CD4-positive, alpha-beta T cell treated with Interleukin-4 for 4 hours (primary cell): ENCODE measurements around the gene TASOR2.

Experiments used
- DNase-seq: peaks from one replicate; pipeline ENCODE4 v3.0.0-alpha.2; 2020

TASOR2 gene, protein sequence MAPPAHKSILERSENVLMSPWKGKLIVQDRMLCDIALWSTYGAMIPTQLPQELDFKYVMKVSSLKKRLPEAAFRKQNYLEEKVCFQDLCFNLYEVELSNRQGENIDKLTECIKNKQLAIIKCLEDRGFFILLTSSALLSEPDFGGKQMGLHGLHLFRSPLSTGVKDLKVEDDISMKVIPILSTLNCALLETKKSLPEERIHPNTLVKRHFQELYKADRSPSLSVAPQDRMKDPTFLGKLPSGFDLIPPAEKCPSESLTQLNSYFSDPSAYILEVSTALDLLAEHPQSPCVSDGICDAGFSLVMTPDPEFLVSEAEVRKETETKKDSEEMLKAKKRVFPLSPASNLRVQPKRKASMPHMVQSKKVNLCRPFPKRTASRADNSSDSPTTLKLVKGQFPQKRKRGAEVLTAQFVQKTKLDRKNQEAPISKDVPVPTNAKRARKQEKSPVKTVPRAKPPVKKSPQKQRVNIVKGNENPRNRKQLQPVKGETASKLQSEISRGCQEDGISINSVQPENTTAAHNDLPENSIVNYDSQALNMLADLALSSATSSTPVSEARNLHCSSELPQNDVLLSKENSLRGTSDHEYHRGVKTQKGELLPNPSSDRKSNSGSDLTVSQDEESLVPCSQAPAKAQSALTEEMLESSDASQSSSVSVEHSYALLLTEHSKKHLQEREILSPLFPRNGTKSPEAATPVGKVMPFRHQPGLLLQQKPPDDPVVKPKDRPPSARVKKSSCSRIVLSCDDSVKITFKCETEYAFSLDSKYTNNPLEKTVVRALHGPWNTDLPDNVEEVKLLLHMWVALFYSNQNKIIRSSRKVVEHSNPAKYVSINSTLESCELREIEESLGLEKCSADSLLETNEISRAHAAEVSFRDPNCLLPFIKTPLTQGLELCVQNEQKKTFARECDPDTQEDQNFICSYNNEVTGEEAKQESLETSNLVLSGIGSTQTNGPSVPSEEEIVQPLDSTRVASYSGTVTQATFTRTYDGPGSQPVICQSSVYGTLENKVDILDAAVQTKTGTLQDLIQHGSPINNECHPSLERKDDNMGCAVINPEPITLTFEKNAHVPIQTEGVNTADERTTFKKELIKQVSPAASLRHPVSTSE (N-terminal part only)

DNA sequence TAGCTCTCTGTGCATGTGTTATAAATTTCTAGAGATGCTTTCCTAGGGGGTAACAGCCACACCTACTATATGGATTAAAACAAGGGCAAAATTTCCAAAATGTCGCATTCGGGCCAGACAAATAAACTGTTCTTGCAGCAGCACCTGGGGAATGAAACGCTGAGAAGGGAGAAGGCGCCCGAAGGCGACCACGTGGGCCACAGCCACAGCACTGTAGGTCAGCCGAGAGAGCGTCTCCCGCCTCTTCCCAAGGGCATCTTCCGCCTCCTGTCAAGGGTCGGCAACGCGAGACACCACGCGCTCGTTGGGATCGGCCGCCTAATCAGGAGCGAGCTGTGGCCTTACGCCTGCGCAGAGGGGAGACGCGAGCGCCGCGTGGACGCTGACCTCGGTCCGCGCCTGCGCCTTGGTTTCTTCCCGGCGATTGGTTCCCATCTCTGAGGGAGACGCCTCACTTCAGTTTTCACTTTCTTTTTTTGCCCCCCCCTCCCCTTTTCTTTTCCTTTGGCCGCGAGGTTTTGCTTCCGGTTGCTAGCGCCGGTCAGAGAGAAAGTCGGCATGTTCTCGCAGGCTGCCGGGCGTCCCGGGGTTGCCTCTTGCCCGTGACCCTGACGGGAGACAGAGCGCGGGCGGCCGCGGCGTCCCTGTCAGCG lies at the start of gene TASOR2:
TASOR2 (plus strand) TSS at position 521 of the 653 bp plus-strand sequence. CDS start 35,805 bp downstream, outside the sequence.
- DNase-seq, result peak; percentile 97

DNA sequence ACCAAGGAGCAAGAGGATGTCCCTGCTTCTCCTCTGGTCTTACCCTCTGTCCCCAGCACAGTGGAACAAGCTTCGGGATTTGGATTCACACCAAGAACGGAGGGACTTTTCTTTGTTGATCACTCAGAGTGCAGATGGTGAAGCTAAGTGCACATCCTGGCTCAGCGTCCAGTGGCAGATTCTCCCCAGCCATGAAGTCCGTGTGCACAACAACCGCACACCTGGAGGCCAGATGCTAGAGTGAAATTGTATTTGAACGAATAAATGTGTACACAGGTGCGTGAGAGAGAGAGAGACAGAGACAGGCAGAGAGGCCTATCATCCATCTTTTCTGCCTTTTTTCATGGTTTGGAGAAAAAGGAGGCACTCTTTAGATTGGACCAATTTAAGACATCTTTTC lies 49.7 kb upstream of the TASOR2 start:
- DNase-seq, result no peak

DNA sequence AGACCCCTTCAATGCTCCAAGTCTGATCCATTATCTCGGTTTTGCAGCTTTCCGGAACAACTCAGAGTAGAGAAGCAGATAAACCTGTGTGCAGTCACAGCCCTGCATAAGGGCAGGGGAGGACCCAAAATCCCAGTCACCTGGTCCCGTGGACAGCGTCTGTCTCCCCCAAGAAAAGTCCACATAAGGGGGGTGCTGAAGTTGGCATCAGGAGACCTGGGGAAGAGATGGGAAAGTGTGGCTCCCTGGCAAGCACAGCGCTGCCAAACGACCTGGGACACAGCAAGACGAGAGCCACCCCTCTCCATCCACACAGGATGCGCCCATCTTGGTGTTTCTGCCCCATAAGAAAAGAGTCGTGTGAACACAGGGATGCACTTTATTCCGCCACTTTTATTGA lies 46.1 kb upstream of the TASOR2 start:
- no peak for DNase-seq

DNA sequence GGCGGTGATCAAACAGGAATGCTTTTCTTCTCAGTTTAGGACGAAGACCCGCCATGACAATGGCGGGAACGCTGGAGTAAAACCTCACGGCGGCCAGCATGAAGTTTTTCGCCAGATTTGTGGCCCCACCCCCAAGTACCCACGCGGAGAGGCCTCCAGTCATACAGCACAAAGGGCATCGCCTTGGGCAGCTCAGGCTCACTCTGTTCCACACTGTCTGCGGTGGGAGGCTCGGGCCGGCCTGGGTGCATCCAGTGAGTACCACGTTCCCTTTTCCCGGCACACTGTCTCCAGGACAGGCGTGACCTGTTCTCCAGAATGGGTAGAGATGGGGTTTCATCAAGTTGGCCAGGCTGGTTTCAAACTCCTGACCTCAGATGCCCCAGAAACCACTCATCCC lies 45.6 kb upstream of the TASOR2 start:
- DNase-seq, result no peak

DNA sequence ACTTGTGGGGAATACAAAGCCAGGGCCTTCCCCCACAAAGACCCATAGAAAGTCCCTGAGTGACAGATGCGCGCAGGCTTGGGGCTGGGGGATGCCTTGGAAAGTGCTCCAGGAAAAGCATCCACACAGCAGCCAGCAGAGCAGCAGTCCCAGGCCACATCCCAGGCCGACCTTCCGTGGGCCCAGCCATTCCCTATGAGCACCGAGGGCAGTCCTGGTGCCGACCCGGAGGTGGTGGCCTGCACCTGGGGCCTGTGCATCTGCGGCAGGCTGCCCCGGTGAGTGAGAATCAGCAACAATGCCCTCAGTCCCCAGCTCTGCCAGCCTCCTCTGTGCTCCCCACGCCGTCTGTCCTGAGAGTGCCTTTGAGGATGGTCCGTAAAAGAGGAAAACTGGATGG lies 44.6 kb upstream of the TASOR2 start:
- no peak for DNase-seq

DNA sequence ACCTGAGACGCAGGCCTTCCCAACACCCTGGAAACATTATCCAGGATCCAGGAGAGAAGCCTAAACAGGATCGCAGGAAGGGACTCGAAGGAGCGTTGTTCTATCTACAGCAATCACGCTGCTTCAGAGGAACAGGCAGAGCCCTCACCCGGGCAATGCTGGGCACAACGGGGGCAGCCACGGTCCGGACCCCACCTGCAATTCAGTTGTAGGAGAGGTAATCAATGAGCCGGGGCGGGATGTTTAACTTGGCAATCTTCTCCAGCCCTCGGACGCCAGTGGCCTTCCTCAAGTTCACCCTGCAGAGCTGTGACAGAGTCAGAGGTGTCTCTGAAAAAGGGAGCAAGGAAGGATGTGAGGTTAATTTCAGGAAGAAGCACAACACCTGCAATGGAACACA lies 44.1 kb upstream of the TASOR2 start:
- DNase-seq, result no peak

DNA sequence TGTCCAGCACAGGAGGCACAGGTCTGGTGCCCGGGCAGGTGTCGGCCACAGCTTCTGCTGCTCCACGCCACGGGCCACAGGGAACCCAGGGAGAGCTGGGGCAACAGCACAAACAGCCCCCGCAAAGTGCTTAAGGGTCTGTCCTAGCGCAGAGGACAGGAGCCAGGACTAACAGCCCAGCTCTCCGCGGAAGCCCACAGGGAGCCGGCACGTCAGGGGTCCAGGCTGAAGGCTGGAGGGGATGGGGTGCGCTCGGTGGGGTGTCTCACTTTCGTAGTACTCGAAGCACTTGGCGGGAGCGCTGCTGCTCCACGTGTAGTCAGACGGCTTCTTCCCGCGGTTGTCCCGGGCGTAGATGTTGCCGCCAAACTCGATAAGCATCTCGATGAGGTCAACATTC lies 43.1 kb upstream of the TASOR2 start:
- DNase-seq, result no peak

DNA sequence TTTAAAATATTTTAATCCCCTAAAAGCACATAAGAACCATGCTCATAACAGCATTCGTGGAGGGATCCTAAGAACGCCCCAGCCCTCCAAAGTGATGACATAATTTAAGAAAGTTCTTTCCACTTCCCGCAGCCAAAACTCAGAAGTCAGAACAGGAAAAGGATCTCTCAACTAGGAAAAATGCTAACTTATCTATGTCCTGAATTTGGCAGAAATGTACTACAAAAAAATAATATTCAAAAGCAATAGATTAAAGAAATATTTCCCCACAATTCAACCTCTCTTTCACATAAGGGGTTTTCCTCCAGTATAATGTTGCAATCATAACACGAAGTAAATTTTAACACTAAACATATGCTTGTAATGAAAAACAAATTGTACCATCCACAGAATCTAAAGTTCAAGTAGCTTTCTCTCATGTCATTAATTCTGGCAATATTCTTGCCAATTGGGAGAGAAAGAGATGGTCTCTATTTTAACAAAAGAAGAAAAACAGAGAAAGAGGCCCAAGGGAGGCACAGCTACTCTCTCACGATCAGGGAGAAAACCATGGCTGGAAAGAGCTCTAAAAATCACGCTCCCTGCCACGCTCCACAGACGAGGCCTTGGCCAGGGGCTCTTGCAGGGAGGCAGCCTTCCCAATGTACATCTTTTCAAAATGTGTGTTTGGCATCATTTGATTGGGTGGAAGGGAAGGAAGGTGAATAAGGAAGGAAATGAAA lies 41.1 kb upstream of the TASOR2 start:
- no peak for DNase-seq

DNA sequence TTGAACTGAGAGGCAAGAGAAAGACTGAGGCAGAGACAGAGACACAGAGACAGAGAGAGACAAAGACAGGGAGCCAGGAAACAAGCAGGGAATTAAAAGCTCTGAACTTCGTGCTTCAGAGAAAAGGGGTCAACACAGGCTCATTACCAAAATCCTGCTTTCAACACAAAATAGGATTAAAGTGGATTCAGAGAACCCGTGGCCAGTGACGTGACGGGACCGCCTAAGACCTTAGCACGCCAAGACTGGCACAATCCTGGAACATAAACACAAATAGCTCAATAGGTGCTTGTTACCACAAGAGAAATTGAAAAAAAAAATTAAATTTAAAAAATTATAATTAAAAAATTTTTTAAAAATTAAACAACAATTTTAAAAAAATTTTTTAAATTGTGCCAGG lies 39.7 kb upstream of the TASOR2 start:
- no peak for DNase-seq

DNA sequence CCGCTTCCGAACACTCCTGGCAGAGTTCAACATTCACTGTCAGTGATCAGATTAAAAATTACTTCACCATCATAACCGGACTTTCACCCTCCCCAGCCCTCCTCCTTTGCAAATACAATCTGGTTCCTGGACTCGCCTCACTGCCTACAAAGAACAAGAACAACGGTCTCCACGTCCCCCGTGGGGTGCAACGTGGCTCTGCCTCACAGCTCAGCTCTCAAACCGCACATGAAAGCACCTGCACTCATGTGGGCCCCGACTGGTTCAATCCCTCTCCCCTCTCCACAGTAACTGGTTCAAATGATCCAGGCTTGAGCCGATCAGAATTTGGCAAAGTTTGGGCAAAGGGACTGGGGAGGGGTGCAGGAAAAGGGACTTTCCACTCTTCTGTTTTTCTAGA lies 39.3 kb upstream of the TASOR2 start:
- DNase-seq, result no peak

DNA sequence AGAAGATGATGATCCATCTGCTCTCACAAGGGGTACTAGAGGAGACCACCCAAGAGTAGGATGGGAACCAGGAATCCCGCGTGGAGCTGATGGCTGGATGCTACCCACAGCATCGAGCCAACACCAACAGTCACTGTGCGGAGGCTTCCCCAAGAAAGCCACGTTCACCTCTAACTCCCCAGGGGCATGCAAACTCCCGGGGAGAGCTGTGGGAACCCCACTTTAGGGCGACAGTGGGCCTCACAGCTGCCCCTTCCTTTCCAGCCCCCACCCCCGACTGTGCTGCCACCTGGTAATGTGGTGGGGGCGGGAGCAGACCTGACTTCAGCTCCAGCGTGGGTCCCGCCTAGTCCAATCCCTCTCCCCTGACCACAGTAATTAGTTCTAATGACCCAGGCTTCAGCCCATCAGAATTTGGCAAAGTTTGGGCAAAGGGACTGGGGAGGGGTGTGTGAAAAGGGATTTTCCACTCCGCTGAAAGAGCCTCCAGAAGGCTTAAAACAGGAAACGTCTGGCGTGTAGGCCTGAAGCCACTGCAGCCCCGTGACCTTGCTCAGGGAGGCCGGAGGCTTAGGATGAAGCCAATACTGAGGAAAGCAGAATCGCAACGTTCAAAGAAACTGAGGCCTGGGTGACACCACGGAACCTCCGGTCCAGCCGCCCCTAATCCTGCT lies 38.6 kb upstream of the TASOR2 start:
- no peak for DNase-seq

DNA sequence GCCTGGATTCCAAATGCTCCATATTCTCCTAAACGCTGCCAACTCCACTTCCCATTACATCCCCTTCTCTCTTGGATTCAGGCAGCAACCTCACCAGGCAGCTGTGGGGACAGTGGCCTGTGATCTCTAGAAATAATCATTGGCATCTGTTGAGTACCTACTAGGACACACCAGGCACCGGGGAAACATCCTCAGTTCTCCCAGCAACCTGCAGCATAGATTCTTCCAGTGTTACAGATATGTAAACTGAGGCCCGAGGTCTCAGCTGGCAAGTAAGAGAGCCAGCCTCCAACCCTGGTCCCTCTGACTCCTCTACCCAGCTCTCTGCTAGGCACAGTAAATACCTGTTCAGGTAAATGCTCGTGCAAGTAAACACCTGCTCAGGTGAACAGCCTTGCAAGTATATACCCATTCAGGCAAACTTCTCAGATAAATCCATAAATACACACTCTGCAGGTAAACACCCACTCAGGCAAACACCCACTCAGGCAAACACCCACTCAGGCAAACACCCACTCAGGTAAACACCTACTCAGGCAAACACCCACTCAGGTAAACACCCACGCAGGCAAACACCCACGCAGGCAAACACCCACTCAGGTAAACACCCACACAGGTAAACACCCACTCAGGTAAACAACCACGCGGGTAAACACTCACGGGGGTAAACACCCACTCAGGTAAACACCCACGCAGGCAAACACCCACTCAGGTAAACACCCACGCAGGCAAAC lies 37.0 kb upstream of the TASOR2 start:
- DNase-seq, result no peak

DNA sequence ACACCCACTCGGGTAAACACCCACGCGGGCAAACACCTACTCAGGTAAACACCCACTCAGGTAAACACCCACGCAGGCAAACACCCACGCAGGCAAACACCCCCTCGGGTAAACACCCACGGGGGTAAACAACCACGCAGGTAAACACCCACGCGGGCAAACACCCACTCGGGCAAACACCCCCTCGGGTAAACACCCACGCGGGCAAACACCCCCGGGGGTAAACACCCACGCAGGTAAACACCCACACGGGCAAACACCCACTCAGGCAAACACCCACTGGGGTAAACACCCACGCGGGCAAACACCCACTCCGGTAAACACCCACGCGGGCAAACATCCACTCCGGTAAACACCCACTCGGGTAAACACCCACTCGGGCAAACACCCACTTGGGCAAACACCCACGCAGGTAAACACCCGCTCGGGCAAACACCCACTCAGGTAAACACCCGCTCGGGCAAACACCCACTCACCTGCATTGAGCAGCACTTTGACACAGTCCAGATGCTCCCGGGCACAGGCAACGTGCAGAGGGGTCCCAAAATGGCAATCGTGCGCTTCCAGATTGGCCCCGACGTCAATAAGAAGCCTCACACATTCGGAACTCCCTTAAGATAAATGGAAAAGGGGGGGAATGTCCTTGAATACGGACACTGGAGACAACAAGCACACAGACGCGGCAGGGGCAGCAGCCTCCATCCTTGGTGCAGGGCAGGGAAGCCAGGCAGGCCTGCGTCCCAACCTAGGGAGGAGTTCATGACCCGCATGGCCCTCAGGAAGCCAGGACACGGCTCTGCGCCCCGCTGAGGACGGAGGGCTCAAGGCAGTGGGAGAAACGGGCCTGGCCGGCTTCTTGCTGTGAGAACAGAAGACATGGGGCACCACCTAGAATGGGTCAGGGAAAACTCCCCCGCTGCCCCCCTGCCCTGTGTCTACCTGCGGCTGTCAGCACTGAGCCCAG lies 35.9 kb upstream of the TASOR2 start:
- DNase-seq, result no peak

DNA sequence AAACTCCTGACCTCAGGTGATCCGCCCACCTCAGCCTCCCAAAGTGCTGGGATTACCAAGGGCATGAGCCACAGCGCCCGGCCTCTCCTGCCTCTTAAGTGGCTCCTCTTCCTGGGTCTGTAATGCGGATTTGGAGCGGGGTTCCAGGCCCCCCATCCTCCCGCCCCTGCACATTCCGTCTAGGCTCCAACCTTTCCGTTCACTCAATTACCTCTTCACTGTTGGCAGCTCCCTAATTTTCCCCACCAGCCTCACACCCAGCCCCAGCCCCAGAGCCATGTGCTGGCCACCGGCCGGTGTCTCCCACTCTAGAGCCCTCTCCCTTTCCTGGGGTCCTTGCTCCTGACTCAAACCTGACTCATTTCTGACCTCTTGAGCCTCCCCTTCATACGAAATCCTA lies 34.9 kb upstream of the TASOR2 start:
- DNase-seq, result no peak

DNA sequence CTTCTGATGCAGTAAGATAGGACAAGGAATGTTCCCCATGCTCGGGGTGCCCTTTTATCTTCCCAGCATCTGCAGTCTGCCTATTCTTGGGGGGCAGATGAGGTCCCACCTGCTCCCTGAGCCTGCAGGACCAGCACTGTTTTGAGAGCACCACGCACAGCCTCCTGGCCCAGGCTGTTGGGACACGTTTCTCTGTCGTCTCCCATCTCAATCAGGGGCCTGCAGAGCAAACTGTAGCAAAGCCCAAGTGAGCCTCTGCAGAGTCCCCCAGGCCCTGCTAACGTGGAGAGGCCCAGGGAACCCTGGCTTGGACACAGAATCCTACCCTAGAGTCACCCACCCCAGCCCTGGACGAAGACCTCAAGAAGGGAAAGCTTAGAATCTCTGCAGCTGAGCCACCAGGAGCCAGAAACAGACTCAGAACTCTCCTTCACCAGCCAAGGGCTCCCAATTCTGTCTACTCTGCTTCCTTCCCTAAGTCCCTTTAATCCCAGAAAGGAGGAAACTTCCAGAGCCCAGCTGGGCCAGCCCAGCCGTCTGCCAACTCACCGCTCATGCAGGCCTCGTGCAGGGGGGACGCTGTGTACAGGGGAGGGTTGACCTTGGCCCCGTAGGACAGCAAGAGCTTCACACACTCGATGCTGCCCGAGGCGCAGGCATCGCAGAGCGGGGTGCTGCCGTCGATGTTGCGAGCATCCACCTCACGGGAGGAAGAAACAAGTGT lies 33.8 kb upstream of the TASOR2 start:
- DNase-seq, result no peak

DNA sequence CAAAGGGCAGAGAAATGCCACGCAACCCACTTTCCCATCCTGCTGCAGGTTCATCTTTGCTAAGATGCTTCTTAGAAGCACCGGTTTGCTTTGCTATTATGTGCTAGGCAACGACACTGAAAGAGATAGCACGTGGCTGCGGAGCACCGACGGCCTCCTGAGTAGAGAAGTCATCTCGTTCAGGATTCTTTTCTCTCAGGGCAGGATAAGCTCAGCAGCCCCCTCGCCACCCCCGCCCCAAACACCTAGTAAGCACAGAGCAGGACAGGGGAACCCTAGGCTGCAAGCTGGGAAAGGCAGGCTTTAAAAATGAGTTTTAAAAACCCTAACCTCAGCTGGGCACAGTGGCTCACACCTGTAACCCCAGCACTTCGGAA lies 33.3 kb upstream of the TASOR2 start:
- no peak for DNase-seq

DNA sequence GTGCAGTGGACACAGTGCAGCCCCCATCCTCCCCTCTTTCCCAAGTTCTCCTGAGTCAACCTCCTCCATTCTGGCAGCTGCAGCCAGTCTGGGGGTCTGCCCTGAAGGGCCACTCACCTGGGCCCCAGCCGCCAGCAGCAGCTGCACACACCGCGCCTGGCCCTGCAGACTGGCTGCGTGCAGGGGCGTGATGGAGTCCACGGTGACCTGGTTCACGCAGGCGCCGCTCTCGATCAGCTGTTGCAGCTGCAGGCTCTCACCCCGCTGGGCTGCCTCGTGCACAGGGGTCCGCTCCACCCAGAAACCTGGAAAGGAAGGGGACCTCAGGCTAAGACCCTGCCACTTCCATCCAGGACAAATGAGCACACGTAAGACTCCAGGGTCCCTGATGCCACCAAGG lies 31.9 kb upstream of the TASOR2 start:
- DNase-seq, result no peak

DNA sequence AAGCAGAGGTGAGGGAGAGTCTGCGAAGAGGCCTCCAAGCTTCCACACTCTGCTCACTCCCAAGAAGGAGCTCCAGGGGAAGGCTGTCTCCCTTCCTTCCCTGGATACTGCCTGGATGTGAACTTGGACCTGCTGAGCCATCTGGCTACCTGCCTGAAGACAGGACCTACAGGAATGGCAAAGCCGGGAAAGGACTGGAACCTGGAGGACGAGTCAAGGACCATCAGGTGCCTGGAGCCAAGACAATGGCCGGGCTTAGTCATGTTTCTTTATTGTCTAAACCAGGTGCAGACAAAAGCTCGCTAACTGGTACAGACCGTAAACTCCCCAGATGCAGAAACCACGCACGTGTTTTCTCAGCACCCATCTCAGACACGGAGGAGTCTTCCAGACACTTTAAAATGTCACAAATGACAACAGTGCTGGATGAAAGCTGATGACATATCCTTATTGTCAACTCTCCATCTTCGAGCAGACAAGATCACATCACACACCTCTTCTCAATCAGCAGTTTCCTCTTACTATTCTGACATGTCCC lies 30.4 kb upstream of the TASOR2 start:
- no peak for DNase-seq

DNA sequence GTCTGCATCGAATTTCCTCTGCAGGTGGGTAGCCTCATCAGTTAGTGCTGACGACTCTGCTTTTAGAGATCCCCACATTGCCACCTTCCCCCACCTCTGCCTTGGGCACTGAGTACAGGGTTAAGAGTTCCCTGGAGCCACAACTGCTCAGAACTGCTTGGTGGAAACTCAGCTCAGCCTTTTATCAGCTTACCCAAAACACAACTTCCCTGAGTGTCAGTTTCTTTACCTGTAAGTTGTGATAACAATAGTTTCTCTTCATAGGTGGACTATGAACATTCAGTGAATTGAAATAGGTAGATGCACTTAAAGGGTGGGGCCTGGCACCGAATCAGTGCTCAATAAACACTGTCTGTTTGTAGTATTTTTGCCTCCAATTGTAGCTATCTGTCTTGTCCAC lies 29.5 kb upstream of the TASOR2 start:
- no peak for DNase-seq
